ENCODE results near the gene ATXN7L1.
"Not testable (repeated sequence)": the region's sequence is repeated elsewhere in the genome, so short reads cannot be mapped to it uniquely, and the experiment has no call there.

ATXN7L1 gene

DNA sequence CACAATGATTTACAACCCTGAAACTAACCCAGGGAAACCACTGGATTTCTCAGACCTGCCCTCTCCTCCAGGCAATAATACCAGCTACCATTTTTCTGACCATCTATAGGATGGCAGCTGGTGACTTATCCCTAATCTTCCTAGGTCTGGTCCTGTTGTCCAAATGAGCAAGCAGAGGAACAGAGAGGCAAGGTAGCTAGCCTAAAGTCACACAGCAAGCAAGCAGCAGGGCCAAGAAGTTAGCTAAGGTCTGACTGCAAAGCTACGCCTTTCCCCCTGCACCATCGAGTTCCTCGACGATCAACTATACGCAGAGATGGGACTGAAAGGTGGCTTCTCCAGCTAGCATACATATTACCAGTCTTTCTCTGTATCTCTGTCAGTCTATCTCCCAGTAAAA is 25.3 kb downstream of the ATXN7L1 start:
- H3K27me3 Mint-ChIP-seq, result no peaks in the 10 kb centered on the region
- H3K36me3 Mint-ChIP-seq, result peaks cover 7% of the 10 kb centered on the region
- peaks cover 4% of the 10 kb centered on the region for H3K9me3 Mint-ChIP-seq
- H3K4me3 Mint-ChIP-seq, result peak overlapping the region; percentile 6
- H3K27ac Mint-ChIP-seq, result peak overlapping the region; percentile 43
- H3K4me1 Mint-ChIP-seq, result peaks cover 77% of the 10 kb centered on the region

- Mint-ChIP-seq H3K27ac (peak overlapping the region; percentile 85), H3K27me3 (no peaks in the 10 kb centered on the region), H3K9me3 (peaks cover 8% of the 10 kb centered on the region), H3K4me3 (peak overlapping the region; percentile 60), H3K36me3 (peaks cover 12% of the 10 kb centered on the region), H3K4me1 (peaks cover 78% of the 10 kb centered on the region)
These were observed 27.1 kb downstream of the ATXN7L1 start for GRCh38 chr7:105849122-105849855.

GRCh38 chr7:105846404-105846803 is 30.0 kb downstream of the ATXN7L1 start:
- Mint-ChIP-seq H3K36me3 (peaks cover 15% of the 10 kb centered on the region), H3K27me3 (no peaks in the 10 kb centered on the region), H3K9me3 (peaks cover 12% of the 10 kb centered on the region), H3K4me3 (no peak overlapping the region), H3K4me1 (peaks cover 63% of the 10 kb centered on the region), H3K27ac (no peak overlapping the region)

- peaks cover 55% of the 10 kb centered on the region for H3K4me1 Mint-ChIP-seq
- peaks cover 16% of the 10 kb centered on the region for H3K36me3 Mint-ChIP-seq
- not testable (repeated sequence) for H3K27me3 Mint-ChIP-seq, H3K4me3 Mint-ChIP-seq, H3K27ac Mint-ChIP-seq
- peaks cover 12% of the 10 kb centered on the region for H3K9me3 Mint-ChIP-seq
These were observed 31.7 kb downstream of the ATXN7L1 start for GRCh38 chr7:105844681-105845080.

- H3K9me3 Mint-ChIP-seq, result peaks cover 12% of the 10 kb centered on the region
- no peaks in the 10 kb centered on the region for H3K27me3 Mint-ChIP-seq
- H3K36me3 Mint-ChIP-seq, result peaks cover 17% of the 10 kb centered on the region
- no peak overlapping the region for H3K27ac Mint-ChIP-seq
- peaks cover 38% of the 10 kb centered on the region for H3K4me1 Mint-ChIP-seq
- H3K4me3 Mint-ChIP-seq, result no peak overlapping the region
These were observed 34.5 kb downstream of the ATXN7L1 start for GRCh38 chr7:105841866-105842265.

DNA sequence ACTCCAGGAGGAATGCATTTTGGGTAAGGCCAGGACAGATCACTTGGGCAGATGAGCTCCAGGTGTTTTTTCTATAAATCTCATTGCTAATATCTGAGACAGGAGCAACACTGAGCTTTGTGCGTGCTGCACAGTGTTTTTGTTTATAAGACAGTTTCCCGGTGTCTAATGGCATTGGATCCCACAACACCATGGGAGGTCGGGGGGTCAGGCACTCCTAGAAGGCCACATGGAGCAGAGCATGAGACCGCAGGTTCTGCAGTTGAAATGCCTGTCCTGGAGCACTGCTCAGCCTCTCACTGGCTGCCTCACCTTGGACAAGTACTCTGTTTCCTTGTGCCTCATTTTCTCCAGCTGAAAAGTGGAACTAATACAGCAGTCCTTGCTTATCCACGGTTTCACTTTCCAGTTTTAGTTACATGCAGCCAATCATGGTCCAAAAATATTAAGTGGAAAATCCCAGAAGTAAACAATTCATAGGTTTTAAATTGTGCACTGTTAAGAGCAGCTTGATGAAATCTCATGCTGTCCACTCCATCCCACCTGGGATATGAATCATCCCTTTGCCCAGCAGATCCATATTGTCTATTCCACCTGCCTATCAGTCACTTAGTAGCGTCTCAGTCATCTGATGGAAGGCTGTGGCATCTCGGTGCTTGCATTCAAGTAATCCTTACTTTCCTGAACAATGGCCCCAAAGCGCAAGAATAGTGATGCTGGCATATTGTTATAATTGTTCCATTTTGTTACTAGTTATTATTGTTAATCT is 35.2 kb downstream of the ATXN7L1 start:
- Mint-ChIP-seq H3K27ac (no peak overlapping the region), H3K36me3 (peaks cover 14% of the 10 kb centered on the region), H3K27me3 (no peaks in the 10 kb centered on the region), H3K4me3 (no peak overlapping the region), H3K4me1 (peaks cover 33% of the 10 kb centered on the region), H3K9me3 (peaks cover 8% of the 10 kb centered on the region)

GRCh38 chr7:105839266-105839665 is 37.1 kb downstream of the ATXN7L1 start:
- no peak overlapping the region for H3K4me3 Mint-ChIP-seq
- peaks cover 12% of the 10 kb centered on the region for H3K36me3 Mint-ChIP-seq
- H3K9me3 Mint-ChIP-seq, result peaks cover 3% of the 10 kb centered on the region

GRCh38 chr7:105838627-105839231 is 37.7 kb downstream of the ATXN7L1 start:
- no peak overlapping the region for H3K4me3 Mint-ChIP-seq
- H3K27ac Mint-ChIP-seq, result no peak overlapping the region
- H3K36me3 Mint-ChIP-seq, result peaks cover 10% of the 10 kb centered on the region
- no peaks in the 10 kb centered on the region for H3K9me3 Mint-ChIP-seq
- no peaks in the 10 kb centered on the region for H3K27me3 Mint-ChIP-seq
- peaks cover 20% of the 10 kb centered on the region for H3K4me1 Mint-ChIP-seq

More at GRCh38 chr7:105839266-105839665, 37.1 kb downstream of the ATXN7L1 start:
- Mint-ChIP-seq H3K4me1 (peaks cover 24% of the 10 kb centered on the region), H3K27ac (no peak overlapping the region), H3K27me3 (no peaks in the 10 kb centered on the region)

DNA sequence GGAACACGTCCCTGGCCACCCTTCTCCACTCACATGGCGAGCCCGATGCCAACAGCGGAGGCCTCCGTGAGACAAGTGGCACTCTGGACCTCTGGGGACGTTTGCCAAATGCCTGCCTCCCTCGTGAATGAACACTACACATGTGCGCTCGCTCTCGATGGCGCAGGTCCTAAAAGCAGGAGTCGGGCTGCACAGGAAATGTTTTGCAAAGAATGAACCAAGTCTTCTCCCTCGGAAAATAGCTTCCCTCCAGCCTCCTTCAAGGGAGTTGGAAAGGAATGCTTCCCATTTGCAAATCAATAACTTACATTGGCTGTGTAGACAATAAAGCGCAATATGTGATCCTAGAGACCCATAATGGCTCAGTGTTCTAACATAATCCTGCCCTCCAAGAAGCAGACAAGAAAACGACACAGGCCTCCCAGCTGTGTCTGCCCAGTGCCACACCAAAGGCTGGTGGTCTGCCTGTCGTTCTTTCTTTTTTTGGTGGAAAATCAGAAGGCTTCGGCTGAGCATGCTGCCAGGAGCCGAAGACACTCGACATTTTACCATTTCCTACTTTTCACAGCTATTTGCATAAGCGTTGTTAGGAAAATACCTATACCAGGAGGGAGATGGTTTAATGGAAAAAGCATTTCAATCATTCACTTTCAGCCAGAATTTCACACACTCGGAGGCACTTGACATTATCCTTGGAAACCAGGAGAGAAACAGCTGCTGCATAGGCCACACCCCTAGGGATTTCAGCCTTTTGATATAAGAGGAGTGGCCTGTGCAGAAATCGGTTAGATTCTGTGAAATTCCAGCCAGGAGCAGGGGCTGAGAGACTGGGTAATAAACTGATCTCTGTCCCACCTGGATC is 38.4 kb downstream of the ATXN7L1 start:
- Mint-ChIP-seq H3K4me1 (peaks cover 26% of the 10 kb centered on the region), H3K4me3 (no peak overlapping the region), H3K36me3 (peaks cover 10% of the 10 kb centered on the region), H3K9me3 (no peaks in the 10 kb centered on the region), H3K27ac (no peak overlapping the region), H3K27me3 (no peaks in the 10 kb centered on the region)

DNA sequence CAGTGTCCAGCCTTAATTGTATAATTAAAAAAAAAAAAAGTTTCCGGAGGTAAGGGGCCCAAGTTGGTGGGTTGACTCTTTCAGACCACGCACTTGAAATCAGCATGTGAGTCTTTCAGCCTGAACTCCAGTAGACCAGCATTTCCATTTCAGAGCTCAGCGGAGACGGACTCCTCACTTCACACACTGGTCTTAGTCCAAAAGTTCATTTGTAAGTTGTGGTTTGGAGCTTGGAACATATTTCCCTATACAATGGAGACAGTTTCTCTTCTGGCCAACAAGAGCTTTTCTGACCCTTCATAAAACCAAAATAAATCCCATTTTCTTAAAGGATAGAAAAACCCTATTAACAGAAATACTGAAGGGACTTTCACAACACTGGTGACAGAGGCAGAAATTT is 41.0 kb downstream of the ATXN7L1 start:
- Mint-ChIP-seq H3K27ac (no peak overlapping the region), H3K4me1 (peaks cover 36% of the 10 kb centered on the region), H3K9me3 (no peaks in the 10 kb centered on the region), H3K27me3 (no peaks in the 10 kb centered on the region), H3K4me3 (no peak overlapping the region), H3K36me3 (peaks cover 10% of the 10 kb centered on the region)

GRCh38 chr7:105831824-105832535 is 44.4 kb downstream of the ATXN7L1 start:
- peaks cover 5% of the 10 kb centered on the region for H3K36me3 Mint-ChIP-seq
- H3K4me3 Mint-ChIP-seq, result no peak overlapping the region
- no peaks in the 10 kb centered on the region for H3K9me3 Mint-ChIP-seq

GRCh38 chr7:105831302-105831620 is 45.1 kb downstream of the ATXN7L1 start:
- Mint-ChIP-seq H3K4me1 (peaks cover 23% of the 10 kb centered on the region), H3K27ac (no peak overlapping the region), H3K27me3 (no peaks in the 10 kb centered on the region), H3K36me3 (peaks cover 9% of the 10 kb centered on the region), H3K4me3 (no peak overlapping the region), H3K9me3 (no peaks in the 10 kb centered on the region)

More at GRCh38 chr7:105831824-105832535, 44.4 kb downstream of the ATXN7L1 start:
- Mint-ChIP-seq H3K4me1 (peaks cover 23% of the 10 kb centered on the region), H3K27ac (no peak overlapping the region), H3K27me3 (no peaks in the 10 kb centered on the region)

DNA sequence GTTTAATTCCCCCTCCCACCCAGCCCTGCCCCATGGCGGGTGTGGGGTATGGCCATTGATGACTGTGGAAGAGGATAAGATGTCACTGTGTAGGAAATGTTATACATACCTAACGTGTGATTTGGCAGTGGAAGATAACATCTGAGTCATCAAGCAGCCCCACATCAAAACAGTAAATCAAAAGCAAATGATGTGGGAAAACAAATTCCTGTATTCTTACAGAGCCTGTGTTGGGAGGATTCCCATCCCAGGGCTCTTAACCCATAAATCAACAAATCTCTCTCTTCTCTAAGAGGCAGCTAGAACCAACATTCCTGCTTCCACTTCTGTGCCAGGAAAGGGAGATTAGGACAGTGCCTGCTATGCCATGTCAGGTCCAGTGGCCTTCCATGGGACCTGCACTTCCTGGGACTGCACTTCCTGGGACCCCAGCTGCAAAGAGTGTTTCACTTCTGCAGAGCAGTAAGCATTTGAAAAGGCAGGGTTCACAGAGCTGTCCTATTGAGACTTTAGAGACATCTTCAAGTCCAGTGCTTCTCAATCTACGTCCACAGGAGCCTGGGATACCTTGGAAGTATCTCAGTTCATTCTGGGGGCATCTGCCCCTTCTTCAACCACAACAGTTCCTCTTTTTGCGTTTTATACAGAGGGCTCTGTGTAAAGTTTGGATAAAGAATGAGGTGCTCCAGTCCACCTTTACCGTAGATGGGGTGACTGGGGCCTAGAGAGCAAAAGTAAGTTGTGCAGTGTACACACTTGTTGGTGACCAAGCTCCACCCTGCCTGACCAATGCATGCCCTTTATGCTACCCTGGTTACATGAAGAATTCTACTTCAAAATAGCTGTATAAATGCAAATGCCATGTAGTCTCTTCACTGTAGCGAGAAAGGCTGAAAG is 45.7 kb downstream of the ATXN7L1 start:
- no peak overlapping the region for H3K4me3 Mint-ChIP-seq
- no peaks in the 10 kb centered on the region for H3K9me3 Mint-ChIP-seq
- H3K27me3 Mint-ChIP-seq, result no peaks in the 10 kb centered on the region
- H3K4me1 Mint-ChIP-seq, result peaks cover 23% of the 10 kb centered on the region
- no peak overlapping the region for H3K27ac Mint-ChIP-seq
- H3K36me3 Mint-ChIP-seq, result peaks cover 7% of the 10 kb centered on the region

- H3K27ac Mint-ChIP-seq, result no peak overlapping the region
- peaks cover 26% of the 10 kb centered on the region for H3K4me1 Mint-ChIP-seq
- no peaks in the 10 kb centered on the region for H3K27me3 Mint-ChIP-seq
- no peaks in the 10 kb centered on the region for H3K9me3 Mint-ChIP-seq
- H3K4me3 Mint-ChIP-seq, result no peak overlapping the region
- peaks cover 13% of the 10 kb centered on the region for H3K36me3 Mint-ChIP-seq
These were observed 46.6 kb downstream of the ATXN7L1 start for GRCh38 chr7:105829681-105830322.

Measured in activated naive CD4-positive, alpha-beta T cell treated with anti-CD3 and anti-CD28 coated beads, Interleukin-2, amount 50 U/mL, for 24 hours (primary cell).